ENCODE results near the gene RHOH.

RHOH gene

GRCh38 chr4:40182954-40183353, 13.9 kb upstream of the RHOH start (continued):
- no peak for TF ChIP-seq CREB5 (CRISPR knock-in tag; IDR thresholded peaks at IDR 0.05; ENCODE audit: low read depth)
- no peak for TF ChIP-seq PATZ1 (CRISPR knock-in tag; IDR thresholded peaks at IDR 0.05; ENCODE audit: borderline replicate concordance)
- no peak for TF ChIP-seq ARNTL (CRISPR knock-in tag; IDR thresholded peaks at IDR 0.05; ENCODE audit: borderline replicate concordance, low read depth)
- TF ChIP-seq ZNF8 (CRISPR knock-in tag; IDR thresholded peaks at IDR 0.05), result no peak
- TF ChIP-seq ZNF70 (CRISPR knock-in tag; IDR thresholded peaks at IDR 0.05), result no peak
- no peak for TF ChIP-seq POU6F1 (CRISPR knock-in tag; IDR thresholded peaks at IDR 0.05; ENCODE audit: borderline replicate concordance, low read depth)
- no peak for TF ChIP-seq ZNF565 (CRISPR knock-in tag; conservative IDR thresholded peaks at IDR 0.05; ENCODE audit: low read depth)
- no peak for TF ChIP-seq SNAI2 (CRISPR knock-in tag; IDR thresholded peaks at IDR 0.05)

- TF ChIP-seq TCF4 (CRISPR knock-in tag; IDR thresholded peaks at IDR 0.05; ENCODE audit: borderline replicate concordance) (no peak), TOX (CRISPR knock-in tag; IDR thresholded peaks at IDR 0.05; ENCODE audit: borderline replicate concordance) (no peak), POU6F1 (CRISPR knock-in tag; IDR thresholded peaks at IDR 0.05; ENCODE audit: borderline replicate concordance, low read depth) (no peak), PATZ1 (CRISPR knock-in tag; IDR thresholded peaks at IDR 0.05; ENCODE audit: borderline replicate concordance) (no peak), CREB5 (CRISPR knock-in tag; IDR thresholded peaks at IDR 0.05; ENCODE audit: low read depth) (no peak), ZFP3 (CRISPR knock-in tag; IDR thresholded peaks at IDR 0.05) (no peak), RARB (CRISPR knock-in tag; IDR thresholded peaks at IDR 0.05) (no peak), CSRNP3 (CRISPR knock-in tag; IDR thresholded peaks at IDR 0.05) (no peak), ESRRG (CRISPR knock-in tag; IDR thresholded peaks at IDR 0.05) (no peak), ARNTL (CRISPR knock-in tag; IDR thresholded peaks at IDR 0.05; ENCODE audit: borderline replicate concordance, low read depth) (no peak), ISL1 (CRISPR knock-in tag; IDR thresholded peaks at IDR 0.05) (no peak), TSHZ2 (CRISPR knock-in tag; IDR thresholded peaks at IDR 0.05) (no peak), BACH2 (CRISPR knock-in tag; IDR thresholded peaks at IDR 0.05; ENCODE audit: borderline replicate concordance) (no peak), ZNF565 (CRISPR knock-in tag; conservative IDR thresholded peaks at IDR 0.05; ENCODE audit: low read depth) (no peak), ZC3H10 (CRISPR knock-in tag; IDR thresholded peaks at IDR 0.05) (no peak), OSR1 (CRISPR knock-in tag; IDR thresholded peaks at IDR 0.05) (no peak), ZFP30 (CRISPR knock-in tag; IDR thresholded peaks at IDR 0.05) (no peak), GLIS3 (CRISPR knock-in tag; IDR thresholded peaks at IDR 0.05) (no peak), CSDC2 (CRISPR knock-in tag; IDR thresholded peaks at IDR 0.05) (no peak)
- no peak for ATAC-seq
Observed at GRCh38 chr4:40183615-40184411, 13.0 kb upstream of the RHOH start.

Data from SK-N-SH treated with all-trans-retinoic acid at 6 μM for 48 hours (cell line).